22Rv1 (cell line): ENCODE data around the gene SPG21.

Experiments used
- H3K27ac ChIP-seq: fragments of 450-650 bp; 2 replicates; pipeline ENCODE4 v1.5.1; 2017
- CTCF ChIP-seq: fragments of 450-650 bp; IDR thresholded peaks from 2 replicates; pipeline ENCODE4 v1.5.1; 2017; ENCODE audit warnings: mild to moderate bottlenecking
- ZFX ChIP-seq: fragments of 450-650 bp; IDR thresholded peaks from 2 replicates; pipeline ENCODE4 v1.6.1; 2017; ENCODE audit warnings: antibody characterized with exemption, borderline replicate concordance

SPG21 gene

GRCh38 chr15:64975390-64975789, 14.3 kb downstream of the SPG21 start:
- TF ChIP-seq ZFX (no peak), CTCF (no peak)
- no peak overlapping the region for H3K27ac ChIP-seq

- no peak overlapping the region for H3K27ac ChIP-seq
Measured at GRCh38 chr15:64970698-64971097, 19.0 kb downstream of the SPG21 start.

GRCh38 chr15:64969401-64969800, 20.3 kb downstream of the SPG21 start:
- H3K27ac ChIP-seq, result no peak overlapping the region
- TF ChIP-seq ZFX (no peak), CTCF (no peak)

More at GRCh38 chr15:64970698-64971097, 19.0 kb downstream of the SPG21 start:
- TF ChIP-seq CTCF (no peak), ZFX (no peak)

- H3K27ac ChIP-seq, result no peak overlapping the region
- TF ChIP-seq CTCF (no peak), ZFX (no peak)
Measured at GRCh38 chr15:64961013-64961412, 28.7 kb downstream of the SPG21 start.

- H3K27ac ChIP-seq, result no peak overlapping the region
- TF ChIP-seq CTCF, result no peak
- TF ChIP-seq ZFX, result no peak
Measured at GRCh38 chr15:64960153-64960552, 29.6 kb downstream of the SPG21 start.

GRCh38 chr15:64959128-64959527, 30.6 kb downstream of the SPG21 start:
- H3K27ac ChIP-seq, result no peak overlapping the region
- TF ChIP-seq CTCF, result no peak
- TF ChIP-seq ZFX, result no peak

- no peak overlapping the region for H3K27ac ChIP-seq
- TF ChIP-seq CTCF (no peak), ZFX (no peak)
Measured at GRCh38 chr15:64954395-64954794, 35.3 kb downstream of the SPG21 start.
